Endometrial microvascular endothelial cells (primary cell): Measurements from ENCODE around the gene SCUBE1. TPM values are rescaled to one million over a fixed set of nuclear protein-coding genes. Genes with fewer than 3 reads are reported as not detected.

Experiments
- in situ Hi-C: cut with HindIII; loops from 2 replicates; pipeline ENCODE4 v1.10.0; 2017; ENCODE audit warnings: low sequenced_read_pairs, low pct_unique_long_range_greater_than_20kb; ENCODE audit errors: inconsistent ontology term
- total RNA-seq: library from RNA; depleted of rRNA; stranded (reverse); fragments of >200 nt; gene quantifications from one replicate; pipeline ENCODE4 v1.2.3, GENCODE V29; 2015; ENCODE audit errors: inconsistent ontology term

SCUBE1 gene
- total RNA-seq, 1 donor from 2014 or later, result 0.19 TPM

GRCh38 chr22:43308060-43308830 is 34.9 kb downstream of the SCUBE1 start:
- in situ Hi-C loops, result no loop called here

GRCh38 chr22:43305806-43306205 is 37.4 kb downstream of the SCUBE1 start:
- in situ Hi-C loops, result no loop called here

GRCh38 chr22:43304831-43305590 is 38.2 kb downstream of the SCUBE1 start:
- in situ Hi-C loops, result no loop called here

GRCh38 chr22:43303751-43304150 is 39.4 kb downstream of the SCUBE1 start:
- in situ Hi-C loops, result no loop called here

- in situ Hi-C loops, result no loop called here
Observed at GRCh38 chr22:43303166-43303565, 40.0 kb downstream of the SCUBE1 start.

- in situ Hi-C loops, result no loop called here
Observed at GRCh38 chr22:43302531-43303041, 40.6 kb downstream of the SCUBE1 start.

GRCh38 chr22:43301866-43302265 is 41.3 kb downstream of the SCUBE1 start:
- in situ Hi-C loops, result no loop called here

- in situ Hi-C loops, result no loop called here
Observed at GRCh38 chr22:43300891-43301676, 42.1 kb downstream of the SCUBE1 start.

GRCh38 chr22:43299736-43300135 is 43.4 kb downstream of the SCUBE1 start:
- in situ Hi-C loops, result no loop called here

- in situ Hi-C loops, result no loop called here
Observed at GRCh38 chr22:43298062-43298801, 44.9 kb downstream of the SCUBE1 start.

- in situ Hi-C loops, result no loop called here
Observed at GRCh38 chr22:43297270-43298061, 45.7 kb downstream of the SCUBE1 start.

- in situ Hi-C loops, result no loop called here
Observed at GRCh38 chr22:43296276-43296902, 46.8 kb downstream of the SCUBE1 start.

GRCh38 chr22:43295660-43296059 is 47.5 kb downstream of the SCUBE1 start:
- in situ Hi-C loops, result no loop called here

GRCh38 chr22:43295173-43295572 is 48.0 kb downstream of the SCUBE1 start:
- in situ Hi-C loops, result no loop called here

- in situ Hi-C loops, result no loop called here
Observed at GRCh38 chr22:43293655-43294392, 49.3 kb downstream of the SCUBE1 start.

GRCh38 chr22:43293259-43293654 is 49.9 kb downstream of the SCUBE1 start:
- in situ Hi-C loops, result no loop called here

GRCh38 chr22:43292630-43293018 is 50.5 kb downstream of the SCUBE1 start:
- in situ Hi-C loops, result no loop called here
